ENCODE data around the gene ITGA7. TPM values are rescaled to one million over a fixed set of nuclear protein-coding genes. Genes with fewer than 3 reads are reported as not detected.

ITGA7 gene
- total and polyA plus RNA-seq, 8 donors, result 10.3 to 62.4 (median 20.7) TPM

DNA sequence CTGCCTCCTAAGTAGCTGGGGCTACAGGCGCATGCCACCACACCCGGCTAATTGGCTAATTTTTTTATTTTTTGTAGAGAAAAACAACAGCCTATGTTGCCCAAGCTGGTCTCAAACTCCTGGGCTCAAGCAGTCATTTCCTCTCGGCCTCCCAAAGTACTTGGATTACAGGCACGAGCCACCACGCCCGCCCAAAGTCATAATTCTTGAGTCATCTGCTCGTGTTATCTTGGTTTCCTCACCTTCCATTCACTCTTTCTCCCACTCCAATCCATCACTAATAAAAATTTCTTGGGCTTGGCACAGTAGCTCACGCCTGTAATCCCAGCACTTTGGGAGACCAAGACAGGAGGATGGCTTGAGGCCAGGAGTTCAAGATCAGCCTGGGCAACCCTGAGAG, 32.0 kb downstream of the ITGA7 start:
- Histone ChIP-seq H3K27me3 (no peaks in the 10 kb centered on the region), H3K36me3 (no peaks in the 10 kb centered on the region), H3K4me1 (peaks cover 0 to 22% of the 10 kb centered on the region in 2 donors), H3K27ac (peak overlapping the region in 1 of 2 donors; percentile 81), H3K9me3 (no peaks in the 10 kb centered on the region), H3K4me3 (no peak overlapping the region)
- intact Hi-C loops (cut with DNase I), result no loop called here
- TF ChIP-seq, protein P1, sequence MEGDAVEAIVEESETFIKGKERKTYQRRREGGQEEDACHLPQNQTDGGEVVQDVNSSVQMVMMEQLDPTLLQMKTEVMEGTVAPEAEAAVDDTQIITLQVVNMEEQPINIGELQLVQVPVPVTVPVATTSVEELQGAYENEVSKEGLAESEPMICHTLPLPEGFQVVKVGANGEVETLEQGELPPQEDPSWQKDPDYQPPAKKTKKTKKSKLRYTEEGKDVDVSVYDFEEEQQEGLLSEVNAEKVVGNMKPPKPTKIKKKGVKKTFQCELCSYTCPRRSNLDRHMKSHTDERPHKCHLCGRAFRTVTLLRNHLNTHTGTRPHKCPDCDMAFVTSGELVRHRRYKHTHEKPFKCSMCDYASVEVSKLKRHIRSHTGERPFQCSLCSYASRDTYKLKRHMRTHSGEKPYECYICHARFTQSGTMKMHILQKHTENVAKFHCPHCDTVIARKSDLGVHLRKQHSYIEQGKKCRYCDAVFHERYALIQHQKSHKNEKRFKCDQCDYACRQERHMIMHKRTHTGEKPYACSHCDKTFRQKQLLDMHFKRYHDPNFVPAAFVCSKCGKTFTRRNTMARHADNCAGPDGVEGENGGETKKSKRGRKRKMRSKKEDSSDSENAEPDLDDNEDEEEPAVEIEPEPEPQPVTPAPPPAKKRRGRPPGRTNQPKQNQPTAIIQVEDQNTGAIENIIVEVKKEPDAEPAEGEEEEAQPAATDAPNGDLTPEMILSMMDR (IDR thresholded peaks at IDR 0.05), result no peak
- DNase-seq (no peak), ATAC-seq (peak; percentile 9)

DNA sequence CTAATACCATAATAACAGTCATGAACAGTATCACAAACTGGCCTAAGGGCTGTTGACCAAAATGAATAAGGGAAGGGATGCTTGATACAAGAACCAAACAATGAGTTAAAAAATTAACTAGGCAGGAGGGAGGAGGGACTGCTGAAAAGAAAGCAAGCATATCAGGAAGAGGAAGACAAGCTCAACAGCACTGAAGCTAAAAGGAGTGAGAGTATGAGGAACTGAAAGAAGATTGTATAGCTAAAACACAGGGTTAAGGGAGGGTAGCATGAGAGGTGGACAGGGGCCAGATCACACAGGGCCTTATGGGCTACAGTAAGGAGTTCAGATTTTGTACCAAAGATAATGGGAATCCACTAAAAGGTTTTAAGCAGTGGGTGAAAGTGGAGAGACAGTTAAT, 34.1 kb downstream of the ITGA7 start:
- TF ChIP-seq, protein P1 (IDR thresholded peaks at IDR 0.05), result no peak
- Histone ChIP-seq H3K27ac (peak overlapping the region in 1 of 2 donors; percentile 66), H3K27me3 (no peaks in the 10 kb centered on the region), H3K36me3 (no peaks in the 10 kb centered on the region), H3K9me3 (no peaks in the 10 kb centered on the region), H3K4me1 (peaks cover 0 to 21% of the 10 kb centered on the region in 2 donors), H3K4me3 (no peak overlapping the region)
- DNase-seq, result no peak
- ATAC-seq, result peak; percentile 55
- intact Hi-C loops (cut with DNase I), result no loop called here

DNA sequence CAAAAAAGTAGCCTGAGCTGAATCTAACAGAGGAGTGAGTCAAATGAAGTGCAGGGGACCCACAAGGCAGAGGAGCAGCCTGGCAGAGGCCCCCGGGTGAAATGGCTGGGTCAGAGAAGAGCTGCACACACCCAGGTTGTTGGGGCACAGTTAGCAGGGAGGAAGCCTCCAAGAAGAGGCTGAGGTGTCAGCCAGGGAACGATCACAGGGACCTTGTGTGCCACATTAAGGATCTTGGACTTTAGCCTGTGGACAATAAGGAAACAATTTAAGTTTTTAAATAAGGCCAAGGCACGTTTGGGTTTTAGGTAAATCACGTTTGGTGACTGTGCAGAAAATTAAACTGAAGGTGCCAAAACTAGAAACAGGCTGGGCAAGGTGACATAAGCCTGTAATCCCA, 36.0 kb downstream of the ITGA7 start:
- Histone ChIP-seq H3K27ac (no peak overlapping the region), H3K27me3 (no peaks in the 10 kb centered on the region), H3K36me3 (no peaks in the 10 kb centered on the region), H3K9me3 (no peaks in the 10 kb centered on the region), H3K4me1 (peaks cover 0 to 13% of the 10 kb centered on the region in 2 donors), H3K4me3 (no peak overlapping the region)
- TF ChIP-seq, protein P1 (IDR thresholded peaks at IDR 0.05), result no peak
- DNase-seq (no peak), ATAC-seq (no peak)
- intact Hi-C loops (cut with DNase I), result no loop called here

DNA sequence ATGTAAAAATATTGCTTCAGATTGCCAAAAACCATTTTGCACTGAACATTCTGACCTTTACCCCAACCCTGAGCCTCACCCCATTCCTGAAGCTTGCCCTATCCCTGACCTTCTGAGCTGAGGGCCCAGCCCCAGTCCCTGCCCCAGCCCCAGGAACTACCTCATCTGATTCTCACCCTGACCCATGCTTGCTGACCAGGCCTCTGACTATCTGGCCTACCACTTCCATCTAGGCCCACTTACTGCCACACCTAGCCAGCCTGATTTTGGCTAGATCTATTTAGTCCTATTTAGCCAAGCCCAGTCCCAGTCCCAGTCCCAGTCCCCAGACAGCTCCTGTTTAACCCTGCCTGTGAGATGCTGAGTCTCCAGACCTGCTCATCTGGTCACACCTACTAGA, 37.4 kb downstream of the ITGA7 start:
- no peak for DNase-seq
- H3K4me3 ChIP-seq, result no peak overlapping the region
- peaks cover 0 to 7% of the 10 kb centered on the region in 2 donors for H3K4me1 ChIP-seq
- H3K9me3 ChIP-seq, result no peaks in the 10 kb centered on the region
- TF ChIP-seq, protein P1 (IDR thresholded peaks at IDR 0.05), result no peak
- H3K27ac ChIP-seq, result no peak overlapping the region
- ATAC-seq, result no peak
- intact Hi-C loops (cut with DNase I), result no loop called here
- H3K27me3 ChIP-seq, result no peaks in the 10 kb centered on the region
- H3K36me3 ChIP-seq, result no peaks in the 10 kb centered on the region

DNA sequence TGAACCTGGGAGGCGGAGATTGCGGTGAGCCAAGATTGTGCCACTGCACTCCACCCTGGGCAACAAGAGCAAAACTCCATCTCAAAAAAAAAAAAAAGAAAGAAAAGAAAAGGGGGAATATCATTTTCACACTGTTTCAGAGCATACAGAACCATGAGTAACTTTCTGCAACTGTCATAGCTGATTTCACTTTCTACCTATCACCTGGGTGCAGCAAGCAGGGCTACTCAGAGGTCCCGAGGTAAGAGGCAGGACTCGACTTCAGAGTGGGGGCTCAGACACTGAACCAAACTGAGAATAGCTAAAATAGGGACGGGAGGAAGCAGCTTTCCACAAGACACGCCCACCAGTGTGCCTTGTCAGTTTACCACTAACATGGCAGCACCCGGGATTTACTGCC, 41.2 kb downstream of the ITGA7 start:
- no peak for DNase-seq
- Histone ChIP-seq H3K4me3 (no peak overlapping the region), H3K9me3 (no peaks in the 10 kb centered on the region), H3K27ac (no peak overlapping the region), H3K36me3 (no peaks in the 10 kb centered on the region), H3K27me3 (no peaks in the 10 kb centered on the region), H3K4me1 (no peaks in the 10 kb centered on the region)
- intact Hi-C loops (cut with DNase I), result no loop called here
- TF ChIP-seq, protein P1 (IDR thresholded peaks at IDR 0.05), result no peak
- no peak for ATAC-seq
